Measurements from ENCODE around the gene EIF1.

The EIF1 gene

GRCh38 chr17:41653892-41654677 is 34.6 kb upstream of the EIF1 start:
- Histone ChIP-seq H3K9me3 (ENCODE audit: control insufficient read depth, insufficient read depth, low read length) (no peaks in the 10 kb centered on the region), H3K27ac (ENCODE audit: low read depth, low read length) (no peak overlapping the region), H3K79me2 (ENCODE audit: control insufficient read depth, low read length) (no peaks in the 10 kb centered on the region), H3K27me3 (ENCODE audit: control insufficient read depth, low read length) (no peaks in the 10 kb centered on the region), H3F3A (ENCODE audit: control insufficient read depth, insufficient read depth) (no peaks in the 10 kb centered on the region), H4K20me1 (ENCODE audit: control insufficient read depth, insufficient read depth, low read depth, low read length) (no peaks in the 10 kb centered on the region), H3K36me3 (ENCODE audit: control insufficient read depth, low read length) (no peaks in the 10 kb centered on the region), H3K4me2 (ENCODE audit: low read length) (no peak overlapping the region), H3K4me3 (ENCODE audit: low read length) (no peak overlapping the region), H3K9me2 (replicated peaks; ENCODE audit: control insufficient read depth, low read length) (no peaks in the 10 kb centered on the region), H3K4me1 (ENCODE audit: control insufficient read depth, low read length) (peaks cover 1% of the 10 kb centered on the region; the same call in 1 of the 2 replicates)
- TF ChIP-seq EZH2phosphoT487 (IDR thresholded peaks at IDR 0.05; ENCODE audit: borderline replicate concordance, low read length) (no peak), CTCF (IDR thresholded peaks at IDR 0.05; ENCODE audit: low read depth, low read length, poor library complexity, severe bottlenecking) (no peak)

- H3K9me2 ChIP-seq (replicated peaks; ENCODE audit: control insufficient read depth, low read length) = no peaks in the 10 kb centered on the region
- no peaks in the 10 kb centered on the region for H3K79me2 ChIP-seq (ENCODE audit: control insufficient read depth, low read length)
- H3K9me3 ChIP-seq (ENCODE audit: control insufficient read depth, insufficient read depth, low read length) = no peaks in the 10 kb centered on the region
- no peaks in the 10 kb centered on the region for H3F3A ChIP-seq (ENCODE audit: control insufficient read depth, insufficient read depth)
- TF ChIP-seq CTCF (IDR thresholded peaks at IDR 0.05; ENCODE audit: low read depth, low read length, poor library complexity, severe bottlenecking) (no peak), EZH2phosphoT487 (IDR thresholded peaks at IDR 0.05; ENCODE audit: borderline replicate concordance, low read length) (no peak)
- H4K20me1 ChIP-seq (ENCODE audit: control insufficient read depth, insufficient read depth, low read depth, low read length) = no peaks in the 10 kb centered on the region
- H3K27ac ChIP-seq (ENCODE audit: low read depth, low read length) = no peak overlapping the region
- H3K36me3 ChIP-seq (ENCODE audit: control insufficient read depth, low read length) = no peaks in the 10 kb centered on the region
- no peak overlapping the region for H3K4me2 ChIP-seq (ENCODE audit: low read length)
- no peaks in the 10 kb centered on the region for H3K27me3 ChIP-seq (ENCODE audit: control insufficient read depth, low read length)
- H3K4me1 ChIP-seq (ENCODE audit: control insufficient read depth, low read length) = no peaks in the 10 kb centered on the region
- H3K4me3 ChIP-seq (ENCODE audit: low read length) = no peak overlapping the region
Observed at GRCh38 chr17:41654678-41655607, 33.7 kb upstream of the EIF1 start.

GRCh38 chr17:41655611-41656111 is 33.0 kb upstream of the EIF1 start:
- Histone ChIP-seq H3K27ac (ENCODE audit: low read depth, low read length) (no peak overlapping the region), H3K36me3 (ENCODE audit: control insufficient read depth, low read length) (no peaks in the 10 kb centered on the region), H3F3A (ENCODE audit: control insufficient read depth, insufficient read depth) (no peaks in the 10 kb centered on the region), H3K4me1 (ENCODE audit: control insufficient read depth, low read length) (no peaks in the 10 kb centered on the region), H3K27me3 (ENCODE audit: control insufficient read depth, low read length) (no peaks in the 10 kb centered on the region), H3K79me2 (ENCODE audit: control insufficient read depth, low read length) (no peaks in the 10 kb centered on the region), H3K4me2 (ENCODE audit: low read length) (no peak overlapping the region), H3K9me2 (replicated peaks; ENCODE audit: control insufficient read depth, low read length) (no peaks in the 10 kb centered on the region), H4K20me1 (ENCODE audit: control insufficient read depth, insufficient read depth, low read depth, low read length) (no peaks in the 10 kb centered on the region), H3K4me3 (ENCODE audit: low read length) (no peak overlapping the region), H3K9me3 (ENCODE audit: control insufficient read depth, insufficient read depth, low read length) (no peaks in the 10 kb centered on the region)
- no peak for TF ChIP-seq CTCF (IDR thresholded peaks at IDR 0.05; ENCODE audit: low read depth, low read length, poor library complexity, severe bottlenecking)
- no peak for TF ChIP-seq EZH2phosphoT487 (IDR thresholded peaks at IDR 0.05; ENCODE audit: borderline replicate concordance, low read length)
